DND-41 (cell line): Measurements from ENCODE around the gene CD22.
A peak's percentile ranks its signal among the peaks of the same experiment; 100 is the strongest.

Experiments
- ATAC-seq: fragments of 200-7000 bp; cut with Tn5 transposase; 3 replicates; pipeline ENCODE4 v1.9.1; 2021; ENCODE audit warnings: low read depth; ENCODE audit not compliant: insufficient read depth
- DNase-seq: peaks from one replicate; pipeline ENCODE4 v3.0.0-alpha.2; 2020
- H2AFZ ChIP-seq: 2 replicates; pipeline ENCODE4 v1.6.0; 2012; ENCODE audit warnings: low read depth, low read length
- H3K27ac ChIP-seq: 2 replicates; pipeline ENCODE4 v1.5.1; 2012; ENCODE audit warnings: low read length, inconsistent platforms
- H3K27me3 ChIP-seq: fragments of 200-600 bp; sonication (generic); 2 replicates; pipeline ENCODE4 v1.6.0; 2012; ENCODE audit warnings: low read length, mild to moderate bottlenecking, inconsistent platforms; ENCODE audit not compliant: insufficient read depth, poor library complexity
- H3K36me3 ChIP-seq: 2 replicates; pipeline ENCODE4 v1.5.1; 2012; ENCODE audit warnings: low read length, inconsistent platforms; ENCODE audit not compliant: insufficient read depth
- H3K4me1 ChIP-seq: 2 replicates; pipeline ENCODE4 v1.5.1; 2012; ENCODE audit warnings: mild to moderate bottlenecking, low read length; ENCODE audit not compliant: insufficient read depth
- H3K4me2 ChIP-seq: 2 replicates; pipeline ENCODE4 v1.6.0; 2012; ENCODE audit warnings: mild to moderate bottlenecking, moderate library complexity, low read length, inconsistent platforms; ENCODE audit not compliant: insufficient read depth
- H3K4me3 ChIP-seq, 2 experiments: fragments of 200-600 bp in 1 of 2; shearing (Covaris generic) in 1 of 2; 2 replicates each; pipeline ENCODE4 v1.5.1; 2012 to 2016; ENCODE audit warnings: inconsistent platforms in 2 of 2, low read length in 2 of 2, mild to moderate bottlenecking in 2 of 2, low read depth in 1 of 2, moderate library complexity in 1 of 2
- H3K79me2 ChIP-seq: 2 replicates; pipeline ENCODE4 v1.6.0; 2012; ENCODE audit warnings: low read length, inconsistent platforms; ENCODE audit not compliant: insufficient read depth
- H3K9ac ChIP-seq: 2 replicates; pipeline ENCODE4 v1.6.0; 2012; ENCODE audit warnings: low read depth, mild to moderate bottlenecking, inconsistent platforms, low read length, moderate library complexity
- H3K9me3 ChIP-seq: 2 replicates; pipeline ENCODE4 v1.5.1; 2012; ENCODE audit warnings: low read length, moderate library complexity, mild to moderate bottlenecking, inconsistent platforms; ENCODE audit not compliant: insufficient read depth, severe bottlenecking
- H4K20me1 ChIP-seq: 2 replicates; pipeline ENCODE4 v1.6.0; 2012; ENCODE audit warnings: low read length; ENCODE audit not compliant: insufficient read depth
- EZH2 ChIP-seq: IDR thresholded peaks from 3 replicates; pipeline ENCODE4 v1.6.1; 2012; ENCODE audit warnings: borderline replicate concordance, low read depth, mild to moderate bottlenecking, moderate library complexity, low read length, inconsistent platforms; ENCODE audit not compliant: severe bottlenecking
- TF ChIP-seq, protein P1 (sequence below): IDR thresholded peaks from 2 replicates; pipeline ENCODE4 v1.5.1; 2012; ENCODE audit warnings: borderline replicate concordance, low read length, moderate library complexity, mild to moderate bottlenecking; ENCODE audit not compliant: poor library complexity, severe bottlenecking; ENCODE audit errors: extremely low read depth

CD22 gene

DNA sequence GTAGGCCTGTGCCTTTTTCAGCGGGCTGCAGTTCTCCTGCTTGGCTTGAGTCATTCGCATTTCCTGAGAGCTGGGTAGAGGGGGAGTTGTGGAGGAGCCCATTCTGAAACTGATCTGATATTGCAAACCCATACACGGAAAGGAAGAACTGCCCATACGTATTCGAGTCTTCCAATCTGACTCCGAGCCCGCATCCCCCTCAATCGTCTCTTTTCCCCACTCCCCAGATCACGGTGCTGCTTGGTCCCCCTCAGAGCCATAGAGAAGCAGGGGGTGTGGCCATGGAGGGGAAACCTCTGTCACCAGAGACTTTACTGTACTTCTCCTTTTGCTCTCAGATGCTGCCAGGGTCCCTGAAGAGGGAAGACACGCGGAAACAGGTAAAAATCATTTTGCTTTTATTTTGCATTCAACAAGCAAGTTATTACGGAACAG, at the start of gene CD22:
TSS of gene CD22 (plus strand) at position 337 of the 435 bp plus-strand sequence. CDS start 2,854 bp downstream, outside the sequence.
- Histone ChIP-seq H3K27me3 (peaks cover 6% of the 10 kb centered on the region), H3K4me2 (no peak within 1 kb of the TSS), H4K20me1 (0 out of 2 replicates have a peak, but pooled peaks cover 3% of the 10 kb centered on the region), H3K4me3 (no peak within 1 kb of the TSS), H3K27ac (no peak within 1 kb of the TSS), H3K4me1 (no peaks in the 10 kb centered on the region), H2AFZ (no peak within 1 kb of the TSS), H3K36me3 (no peaks in the 10 kb centered on the region), H3K9ac (no peak within 1 kb of the TSS), H3K9me3 (no peaks in the 10 kb centered on the region), H3K79me2 (no peaks in the 10 kb centered on the region)
- TF ChIP-seq EZH2 = no peak
- TF ChIP-seq, protein P1, sequence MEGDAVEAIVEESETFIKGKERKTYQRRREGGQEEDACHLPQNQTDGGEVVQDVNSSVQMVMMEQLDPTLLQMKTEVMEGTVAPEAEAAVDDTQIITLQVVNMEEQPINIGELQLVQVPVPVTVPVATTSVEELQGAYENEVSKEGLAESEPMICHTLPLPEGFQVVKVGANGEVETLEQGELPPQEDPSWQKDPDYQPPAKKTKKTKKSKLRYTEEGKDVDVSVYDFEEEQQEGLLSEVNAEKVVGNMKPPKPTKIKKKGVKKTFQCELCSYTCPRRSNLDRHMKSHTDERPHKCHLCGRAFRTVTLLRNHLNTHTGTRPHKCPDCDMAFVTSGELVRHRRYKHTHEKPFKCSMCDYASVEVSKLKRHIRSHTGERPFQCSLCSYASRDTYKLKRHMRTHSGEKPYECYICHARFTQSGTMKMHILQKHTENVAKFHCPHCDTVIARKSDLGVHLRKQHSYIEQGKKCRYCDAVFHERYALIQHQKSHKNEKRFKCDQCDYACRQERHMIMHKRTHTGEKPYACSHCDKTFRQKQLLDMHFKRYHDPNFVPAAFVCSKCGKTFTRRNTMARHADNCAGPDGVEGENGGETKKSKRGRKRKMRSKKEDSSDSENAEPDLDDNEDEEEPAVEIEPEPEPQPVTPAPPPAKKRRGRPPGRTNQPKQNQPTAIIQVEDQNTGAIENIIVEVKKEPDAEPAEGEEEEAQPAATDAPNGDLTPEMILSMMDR = no peak
- ATAC-seq (no peak), DNase-seq (no peak)

DNA sequence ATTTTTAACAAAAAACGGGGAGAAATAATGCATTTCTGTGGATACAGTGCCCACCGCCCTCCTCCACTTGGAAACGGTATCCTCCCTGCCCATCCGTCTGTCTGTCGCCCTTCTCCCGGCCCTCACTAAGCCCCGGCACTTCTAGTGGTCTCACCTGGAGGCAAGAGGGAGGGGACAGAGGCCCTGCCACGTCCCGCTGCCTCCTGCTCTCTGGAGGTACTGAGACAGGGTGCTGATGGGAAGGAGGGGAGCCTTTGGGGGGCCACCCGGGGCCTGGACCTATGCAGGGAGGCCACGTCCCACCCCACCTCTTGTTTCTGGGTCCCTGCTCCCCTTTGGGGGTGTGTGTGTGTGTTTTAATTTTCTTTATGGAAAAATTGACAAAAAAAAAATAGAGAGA, 49.6 kb upstream of the CD22 start:
- no peak for TF ChIP-seq EZH2
- TF ChIP-seq, protein P1 = no peak
- ATAC-seq (no peak), DNase-seq (no peak)
- no peak overlapping the region for H3K9ac ChIP-seq
- no peak overlapping the region for H3K27ac ChIP-seq
- H4K20me1 ChIP-seq = peaks cover 32% of the 10 kb centered on the region
- H3K4me2 ChIP-seq = no peak overlapping the region
- no peak overlapping the region for H3K4me3 ChIP-seq
- H3K27me3 ChIP-seq = no peaks in the 10 kb centered on the region
- peaks cover 49% of the 10 kb centered on the region for H3K36me3 ChIP-seq
- H3K4me1 ChIP-seq = no peaks in the 10 kb centered on the region
- no peaks in the 10 kb centered on the region for H3K9me3 ChIP-seq
- 0 out of 2 replicates have a peak, but pooled peaks cover 2% of the 10 kb centered on the region for H3K79me2 ChIP-seq
- H2AFZ ChIP-seq = no peak overlapping the region

DNA sequence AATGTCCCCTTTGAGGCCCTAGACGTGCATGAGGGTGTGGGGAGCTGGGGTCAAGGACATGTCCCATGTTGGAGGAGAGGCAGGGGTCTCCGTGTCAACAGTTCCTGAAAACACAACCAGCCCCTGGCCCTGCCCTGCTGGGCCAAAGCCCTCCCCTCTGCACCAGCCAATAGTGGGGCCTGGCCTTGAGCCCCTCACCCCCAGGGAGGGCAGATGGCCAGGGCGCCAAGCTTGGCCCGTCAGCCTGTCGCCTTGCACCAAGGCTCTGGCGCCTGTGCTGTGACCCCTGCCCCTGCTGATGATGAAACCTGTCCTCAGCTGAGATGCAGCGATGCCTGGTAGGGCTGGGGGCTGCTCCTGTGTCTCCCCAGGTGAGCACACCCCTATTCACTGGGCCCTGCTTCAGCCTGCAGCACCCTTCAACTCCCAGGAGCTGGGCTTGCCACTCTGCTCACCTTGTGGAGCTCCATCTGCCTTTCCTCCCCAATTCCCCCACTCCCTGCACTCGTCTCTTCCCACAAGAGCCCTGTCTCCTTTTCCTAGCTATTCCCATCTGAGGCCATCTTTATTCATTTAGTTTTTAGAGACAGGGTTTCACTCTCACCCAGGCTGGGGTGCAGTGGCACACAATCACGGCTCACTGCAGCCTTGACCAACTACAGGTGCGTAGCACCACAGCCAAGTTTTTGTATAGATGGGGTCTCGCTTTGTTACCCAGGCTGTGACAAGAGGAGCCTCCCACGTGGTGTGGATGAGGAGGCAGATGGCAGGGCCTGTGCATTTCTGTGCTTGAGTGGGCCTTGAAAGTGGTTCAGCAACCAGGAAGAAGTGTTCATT, 48.8 kb upstream of the CD22 start:
- no peaks in the 10 kb centered on the region for H3K27me3 ChIP-seq
- no peak overlapping the region for H3K27ac ChIP-seq
- peaks cover 32% of the 10 kb centered on the region for H4K20me1 ChIP-seq
- H3K36me3 ChIP-seq = peaks cover 42% of the 10 kb centered on the region
- no peaks in the 10 kb centered on the region for H3K4me1 ChIP-seq
- no peak overlapping the region for H3K4me2 ChIP-seq
- H3K79me2 ChIP-seq = 0 out of 2 replicates have a peak, but pooled peaks cover 2% of the 10 kb centered on the region
- H3K9me3 ChIP-seq = no peaks in the 10 kb centered on the region
- TF ChIP-seq, protein P1 = no peak
- no peak for TF ChIP-seq EZH2
- ATAC-seq (peak; percentile 20), DNase-seq (no peak)
- H3K4me3 ChIP-seq = no peak overlapping the region
- H2AFZ ChIP-seq = no peak overlapping the region
- H3K9ac ChIP-seq = no peak overlapping the region
